Measurements from ENCODE around the gene MMP28.

The MMP28 gene

DNA sequence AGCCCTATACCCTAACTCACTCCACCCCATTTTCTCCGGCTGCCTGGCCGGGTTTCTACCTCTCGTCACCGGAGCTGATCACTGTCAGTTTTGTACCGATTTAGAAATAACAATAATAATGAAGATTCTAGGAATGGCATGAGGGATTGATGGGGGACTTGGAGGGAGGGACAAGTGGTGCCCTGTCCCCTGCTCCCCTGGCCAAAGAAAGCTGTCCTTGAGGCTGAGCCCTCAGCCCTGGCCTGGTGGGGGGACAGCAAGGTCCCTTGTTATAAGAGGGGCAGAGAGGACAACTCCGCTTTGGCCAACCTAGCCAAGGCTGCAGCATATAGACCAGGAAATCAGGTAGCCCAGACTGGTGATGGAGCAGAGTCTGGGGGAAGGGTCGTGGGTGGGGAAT lies 52.9 kb downstream of the MMP28 start:
- DNase-seq: no peak

DNA sequence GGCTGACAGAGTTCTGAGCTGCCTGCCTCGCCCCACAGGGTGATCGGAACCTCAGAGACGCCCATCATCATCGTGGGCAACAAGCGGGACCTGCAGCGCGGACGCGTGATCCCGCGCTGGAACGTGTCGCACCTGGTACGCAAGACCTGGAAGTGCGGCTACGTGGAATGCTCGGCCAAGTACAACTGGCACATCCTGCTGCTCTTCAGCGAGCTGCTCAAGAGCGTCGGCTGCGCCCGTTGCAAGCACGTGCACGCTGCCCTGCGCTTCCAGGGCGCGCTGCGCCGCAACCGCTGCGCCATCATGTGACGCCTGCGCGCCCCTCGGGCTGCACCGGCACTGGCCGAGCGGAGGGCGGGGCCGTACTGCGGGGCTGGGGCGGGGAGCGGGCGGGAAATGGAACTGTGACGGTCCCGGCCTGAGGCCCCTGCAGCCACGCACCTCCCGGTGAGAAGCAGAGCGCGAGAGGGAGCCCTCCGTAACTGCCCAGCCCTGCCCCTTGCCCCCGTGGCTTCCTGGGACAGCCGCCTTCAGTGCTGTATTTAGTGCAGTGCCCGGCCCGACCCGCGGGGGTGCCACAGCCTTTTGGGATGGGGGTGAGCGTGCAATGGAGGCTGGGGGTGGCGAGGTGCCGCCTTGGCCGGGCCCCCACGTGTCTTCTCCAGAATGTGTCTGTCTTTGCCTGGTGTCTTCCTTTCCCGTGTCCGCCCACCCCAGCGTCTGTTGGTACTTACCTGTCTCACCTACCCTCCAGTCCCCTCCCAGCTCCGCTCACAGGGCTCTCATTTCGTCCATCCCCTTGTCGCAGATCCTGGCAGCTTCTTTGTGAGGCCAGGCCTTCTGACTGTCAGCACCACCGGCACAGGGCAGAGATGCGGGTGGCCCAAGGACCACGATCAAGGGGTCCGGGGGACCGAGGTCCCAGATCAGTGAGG lies 54.2 kb downstream of the MMP28 start:
- DNase-seq: no peak

DNA sequence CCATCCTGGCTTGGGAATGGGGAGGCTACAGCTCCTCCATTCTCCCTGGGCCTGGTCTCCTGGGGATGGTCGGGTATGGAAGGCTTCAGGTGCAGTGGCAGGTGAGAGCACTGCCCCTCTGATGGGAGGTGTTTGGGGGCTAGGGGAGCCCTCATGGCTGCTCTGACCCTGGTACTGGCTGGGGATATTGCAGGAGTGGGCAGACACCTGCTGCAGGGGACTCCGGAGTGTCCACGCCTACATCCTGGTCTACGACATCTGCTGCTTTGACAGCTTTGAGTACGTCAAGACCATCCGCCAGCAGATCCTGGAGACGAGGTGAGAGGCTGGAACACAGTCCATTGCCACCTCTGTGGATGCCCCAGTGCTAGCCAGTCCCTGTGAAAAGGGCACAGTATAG lies 55.2 kb downstream of the MMP28 start:
- DNase-seq: no peak

DNA sequence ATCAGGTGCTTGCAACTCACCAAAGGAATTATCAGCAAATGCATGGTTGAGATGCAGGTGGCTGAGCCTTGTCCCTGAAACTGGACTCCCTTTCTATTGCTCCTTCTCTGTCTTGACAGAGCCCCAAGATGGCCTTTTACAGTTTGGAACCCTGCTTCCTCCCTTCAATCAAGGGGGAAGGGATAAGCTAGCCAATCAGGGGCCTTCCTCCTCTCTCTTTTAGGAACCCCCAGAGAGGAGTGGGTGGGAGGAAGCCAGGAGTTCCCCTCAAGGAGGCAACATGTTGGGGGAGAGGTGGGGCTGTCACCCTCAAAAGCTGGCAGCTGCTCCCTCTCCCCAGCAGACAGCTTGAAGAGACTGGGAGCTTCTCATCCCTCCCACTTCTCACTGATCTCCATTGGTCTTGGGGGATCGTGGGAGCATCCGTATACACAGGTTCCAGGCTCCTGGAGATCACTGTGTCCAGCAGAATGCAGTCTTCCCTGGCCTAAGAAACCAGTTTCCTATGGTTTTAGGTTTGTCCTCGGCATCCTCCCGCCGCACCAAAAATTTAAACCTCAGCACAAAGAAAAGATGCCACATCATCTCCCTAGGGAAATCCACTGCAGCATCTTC lies 56.8 kb downstream of the MMP28 start:
- DNase-seq: no peak

DNA sequence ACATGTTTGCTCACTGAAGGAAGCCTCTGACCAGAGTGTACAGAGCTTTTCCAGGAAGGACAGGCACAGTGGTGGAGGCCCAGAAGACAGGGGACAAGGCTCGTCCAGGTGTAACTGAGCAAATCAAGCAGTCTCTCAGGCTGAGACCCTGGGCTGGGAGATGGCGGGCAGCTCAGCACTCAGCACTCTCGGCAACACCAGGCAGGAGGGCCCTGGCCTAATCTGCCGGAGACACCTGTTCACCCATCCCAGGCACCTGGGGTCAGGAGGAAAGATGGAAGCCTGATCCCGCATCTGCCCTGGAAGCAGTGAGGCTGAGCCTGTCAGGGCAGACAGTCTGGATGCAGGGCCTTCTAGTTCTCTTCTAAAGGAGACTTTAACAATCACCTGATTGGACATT lies 59.2 kb downstream of the MMP28 start:
- no peak for DNase-seq

DNA sequence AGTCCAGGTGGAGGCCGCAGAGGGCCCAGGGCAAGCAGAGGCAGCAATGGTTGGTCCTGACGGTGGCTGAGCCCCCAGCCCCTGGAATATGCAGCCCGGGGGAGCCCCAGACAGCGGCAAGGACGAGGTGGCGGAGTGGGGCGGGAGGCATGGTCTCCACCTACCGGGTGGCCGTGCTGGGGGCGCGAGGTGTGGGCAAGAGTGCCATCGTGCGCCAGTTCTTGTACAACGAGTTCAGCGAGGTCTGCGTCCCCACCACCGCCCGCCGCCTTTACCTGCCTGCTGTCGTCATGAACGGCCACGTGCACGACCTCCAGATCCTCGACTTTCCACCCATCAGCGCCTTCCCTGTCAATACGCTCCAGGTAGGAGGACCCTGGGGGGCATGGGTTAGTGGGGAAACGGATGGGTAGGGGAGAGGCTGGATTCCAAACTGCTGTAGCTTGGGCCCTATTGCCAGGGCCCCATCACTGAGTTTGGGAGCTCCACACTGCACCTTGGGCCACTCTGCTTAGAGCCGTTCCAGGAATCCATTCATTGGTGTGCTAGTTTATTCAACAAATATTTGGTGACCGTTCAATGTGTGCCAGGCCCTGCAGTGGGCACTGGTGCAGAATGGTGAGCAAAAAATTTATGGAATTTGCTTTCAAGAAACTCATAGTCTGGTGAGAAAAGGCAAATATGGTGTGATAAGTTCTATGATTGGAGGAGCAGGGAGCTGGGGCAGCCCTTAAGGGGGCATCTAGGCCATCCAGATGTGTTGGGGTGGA lies 60.2 kb downstream of the MMP28 start:
- DNase-seq: no peak

DNA sequence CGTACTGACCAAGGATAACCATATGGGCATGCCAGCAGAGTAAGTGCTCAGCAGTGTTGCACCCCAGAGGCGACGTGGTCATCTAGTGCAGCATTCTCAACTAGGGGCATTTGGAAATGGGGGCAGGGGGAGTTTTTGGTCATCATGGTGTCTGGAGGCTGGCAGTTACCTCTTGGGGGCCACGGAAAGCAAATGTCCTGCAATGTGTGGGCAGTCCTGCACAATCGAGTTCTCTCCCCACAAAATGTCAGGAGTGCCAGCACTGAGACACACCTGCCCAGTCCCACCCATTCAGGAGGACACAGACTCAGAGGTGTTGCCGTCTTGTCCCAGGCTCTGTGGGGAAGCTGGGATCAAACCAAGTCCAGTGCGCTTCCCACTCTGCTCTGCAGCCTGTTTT lies 61.0 kb downstream of the MMP28 start:
- no peak for DNase-seq

DNA sequence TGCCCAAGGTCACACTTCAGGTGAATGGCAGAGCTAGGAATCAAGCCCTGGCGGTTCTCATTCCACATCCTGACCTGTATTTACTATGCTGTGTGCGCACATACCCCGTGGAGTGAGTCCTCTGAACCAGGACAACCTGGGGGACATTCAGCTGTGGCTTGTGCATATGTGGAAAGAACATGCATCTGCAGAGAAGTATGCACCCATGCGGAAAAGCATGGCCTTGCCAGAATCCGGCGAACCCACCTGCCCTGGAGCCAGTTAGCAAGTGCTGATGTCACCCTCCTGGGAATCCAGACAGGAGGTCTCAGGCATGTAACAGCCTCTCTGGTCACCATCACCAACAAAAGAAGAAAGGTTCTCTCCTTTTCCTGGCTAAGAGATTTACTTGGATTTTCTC lies 62.1 kb downstream of the MMP28 start:
- DNase-seq: no peak

DNA sequence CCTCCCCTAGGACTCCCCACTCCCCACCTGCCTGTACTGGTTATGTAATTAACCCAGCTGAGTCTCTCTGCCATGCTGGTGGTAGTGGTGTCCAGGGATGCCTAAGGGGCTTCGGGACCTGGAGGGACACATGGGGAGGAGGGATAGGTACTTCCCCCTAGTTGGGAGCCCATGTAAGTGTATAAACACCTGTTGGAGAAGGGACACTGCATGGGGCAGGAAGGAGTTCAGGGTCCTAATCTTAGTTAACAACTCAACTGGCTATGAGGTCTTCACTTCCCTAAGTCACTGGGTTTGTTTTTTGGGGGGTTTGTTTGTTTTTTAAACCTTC lies 62.7 kb downstream of the MMP28 start:
- DNase-seq: no peak

DNA sequence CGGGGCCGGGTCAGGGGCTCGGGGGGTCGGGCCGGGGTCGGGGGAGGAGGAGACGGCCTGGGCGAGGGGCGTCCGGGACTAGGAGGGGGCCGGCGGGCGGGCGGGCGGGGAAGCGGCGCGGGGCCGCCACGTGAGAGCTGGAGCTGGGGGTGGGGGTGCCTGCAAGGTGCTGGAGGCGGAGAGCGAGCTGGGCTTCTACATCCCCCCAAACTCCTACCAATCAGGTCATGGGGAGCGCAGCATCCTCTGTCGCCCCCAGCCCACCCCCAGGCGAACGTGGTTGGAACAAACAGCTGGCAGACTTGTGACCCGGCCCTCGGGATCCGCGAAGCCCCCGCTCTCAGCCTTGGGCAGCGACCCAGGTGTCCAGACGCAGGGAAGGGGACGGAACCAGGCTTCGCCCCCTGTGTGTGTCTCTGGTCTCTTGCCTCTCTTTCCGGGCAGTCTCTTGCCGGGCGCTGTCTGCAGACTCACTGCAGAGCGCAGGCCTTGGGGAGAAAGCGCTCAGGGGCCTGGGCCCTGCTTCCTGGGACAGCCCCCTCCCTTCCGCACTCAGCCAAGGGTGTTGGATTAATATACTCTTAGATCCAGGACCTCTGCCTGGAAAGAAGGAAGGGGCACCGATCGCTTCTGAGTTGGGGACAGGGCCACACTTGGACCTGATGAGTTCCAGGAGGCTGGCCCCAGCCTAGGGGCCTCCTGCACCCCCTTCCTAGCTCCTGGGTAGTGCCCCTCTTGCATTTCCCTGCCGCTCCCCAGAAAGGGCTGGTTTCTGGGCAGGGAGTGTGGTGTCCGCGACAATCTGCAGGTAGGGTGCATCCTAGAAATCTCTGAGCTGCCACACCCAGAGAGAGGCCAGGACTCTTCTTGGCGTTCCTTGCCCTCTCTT lies 63.3 kb downstream of the MMP28 start:
- DNase-seq: no peak

DNA sequence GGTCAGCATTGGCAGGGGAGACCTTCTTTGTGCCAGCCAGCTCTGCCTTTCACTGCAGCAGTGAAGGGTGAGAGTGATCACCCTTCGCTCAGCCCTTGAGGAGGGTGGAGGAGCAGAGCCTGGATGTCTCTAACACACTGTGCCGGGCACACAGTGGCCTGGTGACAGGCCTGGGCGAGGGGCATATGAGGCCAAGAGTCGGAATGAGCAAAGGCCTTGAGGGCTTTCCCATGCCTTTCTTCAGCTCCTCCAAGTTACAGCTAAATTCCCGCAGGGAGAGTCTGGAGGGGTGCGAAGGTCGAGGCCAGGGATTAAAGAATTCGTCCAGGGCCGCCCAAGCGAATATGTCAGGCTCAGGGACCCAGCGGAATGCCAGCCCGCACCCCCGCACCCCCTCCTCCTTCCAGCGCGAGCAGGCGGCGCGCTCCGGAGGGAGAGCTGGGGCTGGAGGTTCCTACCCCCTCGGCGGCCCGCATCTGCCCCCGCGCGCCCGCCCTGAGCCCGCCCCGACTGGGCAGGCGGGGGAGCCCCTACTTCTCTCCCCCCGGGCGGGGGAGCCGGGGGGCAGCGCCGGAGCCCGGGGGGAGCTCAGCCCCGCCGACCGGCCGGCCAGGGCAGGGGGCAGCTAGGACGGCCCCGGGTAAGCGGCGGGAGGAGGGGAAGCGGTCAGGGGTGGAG lies 64.1 kb downstream of the MMP28 start, which contains the start of gene RASL10B:
TSS of gene RASL10B (plus strand) at position 401 of the 678 bp plus-strand sequence. CDS start 3,546 bp downstream, outside the sequence.
- DNase-seq: peak; percentile 15 to 30

DNA sequence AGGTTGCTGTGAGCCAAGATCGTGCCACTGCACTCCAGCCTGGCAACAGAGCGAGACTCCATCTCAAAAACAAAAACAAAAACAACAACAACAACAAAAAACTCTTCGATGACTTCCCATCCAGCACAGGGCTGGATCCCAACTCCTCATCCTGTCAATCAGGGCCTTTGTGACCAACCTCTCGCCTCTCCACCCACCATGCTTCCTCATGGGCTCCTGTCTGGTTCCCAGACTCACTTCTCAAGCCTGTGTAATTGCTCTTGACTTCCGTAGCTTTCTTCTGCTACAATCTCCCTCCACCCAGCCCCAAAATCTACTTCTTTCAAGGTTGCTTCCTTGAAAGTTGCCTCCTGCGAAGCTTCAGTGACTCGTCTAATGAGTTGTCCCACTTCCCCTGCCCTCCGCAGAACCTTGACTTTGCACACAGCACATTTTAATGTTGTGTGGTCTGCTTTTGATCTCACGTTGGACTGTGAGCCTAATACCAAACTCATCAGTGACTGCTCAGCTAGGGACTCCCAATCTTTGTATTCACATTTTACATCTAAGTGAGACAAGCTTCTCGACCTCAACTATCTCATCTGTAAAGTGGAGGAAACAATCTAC lies 64.9 kb downstream of the MMP28 start:
- no peak for DNase-seq

DNA sequence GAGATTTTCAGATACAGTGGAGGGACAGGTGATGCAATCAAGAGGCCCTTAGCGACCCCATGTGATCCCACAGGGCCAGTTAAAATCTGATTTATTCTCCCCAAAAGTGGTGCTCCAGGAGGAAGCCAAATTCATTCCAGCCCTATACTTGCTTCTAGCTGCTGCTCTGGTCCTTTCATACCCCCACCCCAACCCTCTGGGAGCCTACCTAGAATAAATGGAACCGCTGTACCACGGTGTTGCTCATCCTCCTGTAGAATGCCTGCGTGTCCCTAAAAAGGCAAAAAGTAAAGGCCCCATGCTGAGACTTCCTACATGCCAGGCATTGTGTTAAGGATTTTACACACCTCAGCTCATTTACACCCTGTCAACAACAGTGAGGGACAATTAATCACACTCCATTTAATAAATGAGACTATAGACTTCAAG lies 66.0 kb downstream of the MMP28 start:
- DNase-seq: no peak

DNA sequence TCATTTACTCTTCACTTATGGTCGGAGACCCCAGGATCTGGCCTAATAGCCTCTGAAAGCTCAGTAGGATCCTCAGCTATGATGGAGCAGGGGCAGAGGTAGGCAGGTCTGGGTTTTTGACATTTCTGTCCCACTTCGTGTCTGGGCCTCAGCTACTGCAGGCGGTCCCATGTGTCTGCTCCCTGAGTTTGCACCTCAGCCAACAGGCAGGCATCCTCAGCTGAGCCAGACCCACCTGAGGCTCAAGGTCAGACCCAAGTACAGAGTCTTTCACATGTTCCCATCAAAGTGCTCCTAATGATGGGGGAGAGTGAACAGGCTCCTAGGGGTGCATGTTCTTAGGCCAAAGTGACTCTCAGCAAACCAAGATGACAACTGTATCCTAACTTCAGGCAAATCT lies 66.9 kb downstream of the MMP28 start:
- DNase-seq: no peak

DNA sequence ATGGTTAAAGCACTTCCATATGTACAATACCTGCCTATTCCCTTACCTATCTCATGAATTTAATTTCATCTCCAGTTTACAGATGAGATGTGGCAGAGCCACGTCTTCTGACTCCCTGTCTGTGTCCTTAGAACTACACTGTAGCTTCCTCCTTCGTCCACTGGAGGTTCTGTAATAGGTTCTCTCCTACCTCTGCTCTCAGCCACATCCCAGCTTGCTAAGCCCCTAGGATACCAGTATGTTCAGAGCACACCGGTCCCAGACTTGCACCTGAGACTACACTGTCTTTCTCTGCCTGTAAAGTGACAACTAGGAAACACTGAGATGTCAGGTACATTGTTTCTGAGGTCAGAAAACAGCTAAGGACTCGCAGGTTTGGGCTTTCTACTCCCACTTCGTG lies 67.8 kb downstream of the MMP28 start:
- DNase-seq: no peak

DNA sequence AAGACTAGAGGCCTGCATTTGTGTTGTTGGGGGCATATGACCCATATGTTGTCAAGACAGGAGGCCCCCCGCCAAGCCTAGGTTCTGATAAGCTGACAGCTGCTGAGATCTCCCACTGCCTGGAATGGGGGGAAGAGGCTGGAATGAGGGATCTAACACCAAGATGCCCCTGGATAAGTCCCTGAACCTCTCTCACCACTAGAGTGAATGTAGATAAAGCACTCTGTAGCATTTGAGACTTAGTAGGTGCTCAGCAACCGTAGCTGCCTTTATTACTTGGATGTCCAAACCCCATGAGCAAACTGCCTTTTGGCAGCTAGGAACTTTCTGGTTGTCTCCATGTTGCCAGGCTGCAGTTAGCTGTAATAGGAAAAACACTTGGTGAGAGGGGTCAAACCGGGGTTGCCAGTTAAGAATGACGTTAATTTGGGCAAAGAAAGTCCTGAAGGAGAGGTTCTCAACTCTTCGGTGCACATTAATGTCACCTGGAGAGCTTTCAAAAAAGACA lies 68.4 kb downstream of the MMP28 start:
- no peak for DNase-seq

DNA sequence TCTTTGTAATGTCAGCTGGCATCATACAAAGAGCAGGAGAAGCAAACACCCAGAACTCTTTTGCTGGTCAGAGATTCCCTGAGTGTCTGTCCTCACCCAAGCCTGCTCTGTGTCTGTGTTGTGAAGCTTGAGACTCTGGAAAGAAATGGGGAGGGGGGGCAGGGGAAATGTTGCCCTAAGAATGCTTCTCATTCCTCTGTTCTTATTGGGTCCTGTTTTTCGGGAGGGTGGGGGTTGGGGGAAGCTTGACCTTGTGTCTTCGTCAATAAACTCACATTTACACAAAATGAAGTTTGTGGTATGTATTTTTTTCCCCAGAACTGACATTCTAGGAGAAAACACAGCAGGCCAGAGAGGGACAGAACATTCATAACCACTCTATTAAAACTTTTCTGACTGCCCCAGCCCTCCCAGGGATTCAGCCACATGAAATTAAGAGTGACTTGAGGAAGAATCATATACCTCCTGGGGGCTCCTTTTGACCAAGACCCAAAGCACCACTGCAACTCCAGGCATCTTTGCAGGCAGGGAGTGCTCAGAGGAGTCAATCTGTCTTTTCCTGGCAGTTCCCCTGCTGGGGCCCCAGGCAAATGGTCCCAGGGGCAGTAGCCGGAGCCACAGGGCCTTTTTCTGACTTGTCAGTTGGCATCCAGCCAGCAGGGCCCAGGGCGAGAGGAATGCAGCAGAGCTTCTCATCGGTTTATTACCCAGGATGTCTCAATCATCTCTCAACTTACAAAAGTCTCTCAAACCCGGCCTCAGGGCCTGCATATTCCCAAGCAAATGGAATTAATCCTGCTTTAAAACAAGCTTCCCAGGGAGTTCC lies 69.1 kb downstream of the MMP28 start:
- DNase-seq: no peak

DNA sequence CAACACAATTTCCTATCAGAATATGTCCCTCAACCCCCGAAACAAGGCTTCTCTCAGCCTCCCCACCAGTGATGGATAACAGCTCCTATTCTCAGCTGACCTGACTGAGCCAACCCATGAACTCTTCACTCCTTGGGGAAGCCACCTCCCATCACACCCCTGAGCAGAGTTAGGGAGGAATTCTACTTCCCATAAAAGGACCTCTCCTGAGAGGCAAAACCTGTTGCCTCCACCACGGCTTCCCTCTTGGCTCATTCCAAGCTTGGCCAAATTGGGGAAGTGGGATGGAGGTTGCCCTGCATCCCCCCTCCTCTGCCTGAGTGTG lies 69.7 kb downstream of the MMP28 start:
- DNase-seq: no peak

DNA sequence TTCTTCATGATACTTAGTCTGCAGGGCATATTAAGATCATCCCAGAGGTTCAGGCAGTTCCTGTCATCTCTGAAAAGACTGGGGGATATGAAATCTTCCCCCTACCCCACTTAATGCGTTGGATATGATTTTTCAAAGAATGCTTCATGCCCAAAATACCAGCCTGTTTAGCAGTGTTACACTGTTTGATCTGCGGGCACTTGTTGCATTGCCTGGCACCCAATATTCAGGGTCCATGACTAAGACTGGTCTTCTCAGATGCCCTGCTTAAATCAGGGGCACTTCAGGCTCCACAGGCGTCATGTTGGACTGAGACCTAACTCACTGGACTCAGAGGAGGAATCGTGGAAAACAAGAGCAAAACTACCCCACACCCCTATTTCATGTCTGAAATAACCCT lies 70.4 kb downstream of the MMP28 start:
- no peak for DNase-seq

DNA sequence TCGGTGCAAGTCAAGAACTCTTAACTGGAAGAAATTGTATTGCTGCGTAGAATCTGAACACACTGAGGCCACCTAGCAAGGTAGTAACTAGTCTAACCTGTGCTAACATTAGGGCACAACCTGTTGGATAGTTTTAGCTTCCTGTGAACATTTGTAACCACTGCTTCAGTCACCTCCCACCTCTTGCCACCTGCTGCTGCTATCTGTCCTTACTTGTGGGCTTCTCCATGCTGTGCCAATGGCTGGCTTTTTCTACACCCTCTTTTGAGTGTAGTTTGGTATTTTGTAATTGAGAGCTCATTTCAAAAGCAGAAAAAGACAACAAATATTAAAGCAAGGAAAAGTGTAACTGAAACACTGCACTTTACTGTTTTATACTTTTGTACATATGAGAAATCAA lies 71.7 kb downstream of the MMP28 start:
- DNase-seq: no peak

DNA sequence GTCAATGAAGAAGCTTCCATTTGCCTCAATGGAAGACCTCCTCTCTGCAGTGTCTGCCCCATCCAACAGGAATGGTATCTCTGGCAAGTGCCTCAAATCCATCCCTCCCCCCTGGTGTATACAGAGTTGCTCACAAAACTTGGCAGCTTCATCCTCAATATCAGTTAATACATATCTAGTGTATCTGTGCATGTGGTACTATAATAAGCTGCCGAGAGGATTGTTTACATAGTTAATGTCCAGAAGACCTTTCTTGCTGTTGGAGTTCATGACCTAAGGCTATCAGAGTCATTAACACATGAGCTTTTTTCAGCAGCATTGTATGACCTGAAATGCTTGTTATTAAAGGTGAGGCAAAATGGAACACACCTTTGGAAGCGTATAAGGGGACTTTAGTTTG lies 78.0 kb downstream of the MMP28 start:
- no peak for DNase-seq

Data from CD4-positive, alpha-beta T cell treated with Interleukin-1 beta for 1 hour (primary cell).